Activated CD4-positive, alpha-beta memory T cell treated with anti-CD3 and anti-CD28 coated beads for 36 hours (primary cell): ENCODE measurements around the gene LMOD1. TPM values are rescaled to one million over a fixed set of nuclear protein-coding genes. Genes with fewer than 3 reads are reported as not detected.

Experiments
- CTCF ChIA-PET: fragments of 350-600 bp; sonication (Branson Sonifier 250); formaldehyde crosslinking; loops from one replicate; lab custom pipeline; 2021; ENCODE audit warnings: antibody characterized with exemption, inconsistent platforms; lab: Charles Lee
- POLR2A ChIA-PET: fragments of 350-600 bp; sonication (Branson Sonifier 250); formaldehyde crosslinking; loops from one replicate; lab custom pipeline; 2021; ENCODE audit warnings: antibody characterized with exemption; lab: Charles Lee
- DNase-seq: peaks from one replicate; pipeline ENCODE4 v3.0.0-alpha.2; 2020
- H3K27ac Mint-ChIP-seq: one replicate; pipeline ENCODE4 v1.8.0; 2021; ENCODE audit warnings: mixed read lengths
- H3K27me3 Mint-ChIP-seq: one replicate; pipeline ENCODE4 v1.8.0; 2021; ENCODE audit warnings: mixed read lengths
- H3K36me3 Mint-ChIP-seq: one replicate; pipeline ENCODE4 v1.8.0; 2021; ENCODE audit warnings: mixed read lengths
- H3K4me1 Mint-ChIP-seq: one replicate; pipeline ENCODE4 v1.8.0; 2021; ENCODE audit warnings: low read depth, mixed read lengths
- H3K4me3 Mint-ChIP-seq: one replicate; pipeline ENCODE4 v1.8.0; 2021; ENCODE audit warnings: mild to moderate bottlenecking, mixed read lengths
- H3K9me3 Mint-ChIP-seq: one replicate; pipeline ENCODE4 v1.8.0; 2021; ENCODE audit warnings: mixed read lengths
- intact Hi-C: fragments of 100-400 bp; cut with micrococcal nuclease; formaldehyde crosslinking; loops from one replicate; pipeline ENCODE4 v1.15.1; 2023
- total RNA-seq, 2 experiments: library from RNA; stranded (reverse); gene quantifications; one replicate each; pipeline ENCODE4 v1.2.3, GENCODE V29; 2021

LMOD1 gene
- not detected for total RNA-seq

DNA sequence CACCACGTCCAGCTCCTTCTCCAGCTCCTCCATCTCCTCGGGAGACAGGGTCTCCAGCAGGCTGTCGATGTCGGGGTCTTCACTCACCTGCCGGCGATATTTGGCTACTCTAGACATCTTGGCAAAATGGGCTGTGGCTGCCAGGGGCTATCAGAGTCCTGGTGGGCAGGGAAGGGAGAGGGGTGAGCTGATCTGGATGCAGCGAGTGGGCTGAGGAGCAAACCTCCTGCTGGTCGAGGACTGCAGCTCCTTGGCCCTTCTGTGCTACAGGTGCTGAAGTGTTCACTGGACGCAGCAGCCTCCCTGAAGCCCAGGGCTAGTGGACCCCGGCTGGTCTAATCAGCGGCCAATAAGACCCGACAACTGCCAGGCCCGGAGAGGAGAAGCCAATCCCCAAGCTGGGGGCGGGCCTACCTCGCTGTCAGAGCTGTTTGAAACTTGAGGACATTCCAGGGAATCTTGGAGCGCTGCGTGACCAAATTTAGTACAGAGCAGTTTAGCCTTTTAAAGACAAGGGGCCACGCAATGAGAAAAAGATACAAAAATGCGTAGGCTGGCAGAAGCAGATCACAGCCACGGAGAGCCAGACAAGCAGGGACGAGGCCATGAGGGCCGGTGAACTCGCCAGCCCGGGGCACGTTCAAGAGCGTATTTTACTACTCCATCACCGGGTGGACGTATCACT is at the start of gene LMOD1:
LMOD1 (minus strand) TSS at position 325 of the 685 bp plus-strand sequence; CDS start at position 117, 208 bp downstream.
- DNase-seq: peak; percentile 16
- CTCF ChIA-PET: interaction anchor here (0.9 to 3.1 kb wide), 4 partner anchors 16 to 117 kb away, joined by 3 to 23 read pairs (median 4); partner anchors contain the start of gene IPO9
- POLR2A ChIA-PET: interaction anchor here (0.9 to 1.5 kb wide), 3 partner anchors 9 to 50 kb away, joined by 3 to 5 read pairs (median 4); partner anchors contain the start of gene TIMM17A
- Mint-ChIP-seq H3K27me3 (peaks cover 40% of the 10 kb centered on the region), H3K9me3 (no peaks in the 10 kb centered on the region), H3K4me1 (peaks cover 8% of the 10 kb centered on the region), H3K36me3 (no peaks in the 10 kb centered on the region), H3K4me3 (no peak within 1 kb of the TSS), H3K27ac (no peak within 1 kb of the TSS)
- intact Hi-C loops: no loop called here

DNA sequence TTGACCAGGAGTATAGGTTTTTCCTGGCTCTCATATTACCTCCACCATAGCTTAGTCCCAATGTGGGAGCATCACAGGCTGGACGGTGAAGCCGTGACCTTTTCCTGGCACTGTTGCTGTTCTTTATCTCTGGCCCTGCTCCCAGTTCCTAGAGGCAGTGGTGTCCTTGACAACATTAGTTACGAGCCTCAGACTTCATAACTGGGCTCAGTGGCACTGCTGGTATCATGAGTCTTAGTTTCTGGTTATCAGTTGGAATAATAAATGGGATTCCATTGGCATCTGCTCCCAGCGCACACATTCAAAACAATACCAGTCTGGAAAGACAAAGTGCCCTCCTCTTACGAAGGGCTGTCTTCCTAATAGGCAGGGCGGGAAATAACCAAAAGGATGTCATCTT is 44.1 kb upstream of the LMOD1 start:
- Mint-ChIP-seq H3K27me3 (no peaks in the 10 kb centered on the region), H3K27ac (no peak overlapping the region), H3K4me3 (no peak overlapping the region), H3K36me3 (peaks cover 18% of the 10 kb centered on the region), H3K4me1 (peaks cover under 1% of the 10 kb centered on the region), H3K9me3 (no peaks in the 10 kb centered on the region)
- ChIA-PET POLR2A (no interaction called here), CTCF (interaction anchor here (1.0 kb wide), 1 partner anchor 10 kb away, joined by 3 read pairs; no protein-coding TSS in a partner anchor)
- intact Hi-C loops: no loop called here
- DNase-seq: no peak

DNA sequence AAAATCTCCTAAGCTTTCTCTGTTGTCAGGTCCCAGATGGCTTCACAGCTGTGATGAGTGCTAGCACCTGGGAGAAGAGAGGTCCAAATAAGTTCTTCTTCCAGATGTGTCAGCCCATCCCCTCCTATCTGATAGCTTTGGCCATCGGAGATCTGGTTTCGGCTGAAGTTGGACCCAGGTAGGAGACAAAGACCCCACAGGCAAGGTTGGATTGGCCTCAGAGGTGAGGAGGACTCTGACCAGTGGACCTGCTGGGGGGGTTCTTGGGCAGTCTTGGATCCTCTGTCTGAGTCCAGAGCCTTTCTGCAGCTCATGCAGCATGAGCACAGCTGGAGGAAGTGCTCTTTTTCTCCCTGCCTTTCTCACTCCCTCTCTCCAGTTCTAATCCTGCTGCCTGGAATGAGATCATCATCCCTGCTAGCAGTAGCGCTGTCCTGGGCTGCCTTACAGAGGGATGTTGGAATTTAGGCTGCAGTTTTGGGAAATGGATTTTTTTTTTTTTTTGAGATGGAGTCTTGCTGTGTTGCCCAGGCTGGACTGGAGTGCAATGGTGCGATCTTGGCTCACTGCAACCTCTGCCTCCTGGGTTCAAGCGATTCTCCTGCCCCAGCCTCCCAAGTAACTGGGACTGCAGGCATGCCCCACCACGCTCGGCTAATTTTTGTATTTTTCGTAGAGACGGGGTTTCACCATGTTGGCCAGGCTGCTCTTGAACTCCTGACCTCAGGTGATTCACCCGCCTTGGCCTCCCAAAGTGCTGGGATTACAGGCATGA is 43.2 kb upstream of the LMOD1 start:
- no peaks in the 10 kb centered on the region for H3K27me3 Mint-ChIP-seq
- peaks cover 4% of the 10 kb centered on the region for H3K4me1 Mint-ChIP-seq
- H3K36me3 Mint-ChIP-seq: peaks cover 18% of the 10 kb centered on the region
- ChIA-PET CTCF (interaction anchor here (1.0 kb wide), 1 partner anchor 11 kb away, joined by 3 read pairs; no protein-coding TSS in a partner anchor), POLR2A (no interaction called here)
- intact Hi-C loops: no loop called here
- no peak for DNase-seq
- no peaks in the 10 kb centered on the region for H3K9me3 Mint-ChIP-seq
- H3K27ac Mint-ChIP-seq: no peak overlapping the region
- no peak overlapping the region for H3K4me3 Mint-ChIP-seq

DNA sequence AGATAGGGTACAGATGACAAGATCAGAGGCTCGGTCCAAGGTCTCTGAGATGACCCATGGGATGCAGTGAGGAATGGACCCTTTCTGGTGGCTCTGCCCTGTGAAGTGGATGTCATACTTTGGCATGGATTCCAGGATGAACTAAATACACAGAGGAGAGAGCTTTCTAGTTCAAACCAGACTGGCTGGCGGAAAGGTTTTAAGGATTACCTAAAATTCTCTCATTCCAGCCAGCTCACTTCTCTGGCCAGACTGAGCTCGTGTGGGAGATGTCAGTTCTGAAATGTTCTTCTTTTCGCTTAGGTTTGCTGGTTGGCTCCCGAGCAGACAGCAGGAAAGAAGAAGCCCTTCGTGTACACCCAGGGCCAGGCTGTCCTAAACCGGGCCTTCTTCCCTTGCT is 42.3 kb upstream of the LMOD1 start:
- H3K4me1 Mint-ChIP-seq: peaks cover 11% of the 10 kb centered on the region
- POLR2A ChIA-PET: no interaction called here
- H3K4me3 Mint-ChIP-seq: no peak overlapping the region
- no peak overlapping the region for H3K27ac Mint-ChIP-seq
- no peak for DNase-seq
- peaks cover 12% of the 10 kb centered on the region for H3K36me3 Mint-ChIP-seq
- H3K9me3 Mint-ChIP-seq: no peaks in the 10 kb centered on the region
- H3K27me3 Mint-ChIP-seq: no peaks in the 10 kb centered on the region
- intact Hi-C loops: no loop called here
- CTCF ChIA-PET: no interaction called here

DNA sequence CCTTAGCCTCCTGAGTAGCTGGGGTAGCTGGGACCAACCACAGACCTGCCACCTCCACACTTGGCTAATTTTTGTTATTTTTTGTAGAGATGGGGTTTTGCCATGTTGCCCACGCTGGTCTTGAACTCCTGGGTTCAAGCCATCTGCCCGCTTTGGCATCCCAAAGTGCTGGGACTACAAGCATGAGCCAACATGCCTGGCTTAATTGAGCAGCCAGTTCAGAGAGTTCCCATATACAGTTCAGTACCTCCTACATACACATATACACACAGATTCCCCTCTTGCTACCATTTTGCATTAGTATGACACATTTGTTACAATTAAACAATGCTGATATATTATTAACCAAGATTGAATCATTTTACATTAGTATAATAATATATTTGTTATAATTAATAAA is 39.0 kb upstream of the LMOD1 start:
- DNase-seq: no peak
- H3K9me3 Mint-ChIP-seq: no peaks in the 10 kb centered on the region
- CTCF ChIA-PET: interaction anchor here (0.7 to 5.4 kb wide), 6 partner anchors 12 to 136 kb away, joined by 3 to 20 read pairs (median 4); no protein-coding TSS in a partner anchor
- peaks cover 7% of the 10 kb centered on the region for H3K36me3 Mint-ChIP-seq
- no peak overlapping the region for H3K27ac Mint-ChIP-seq
- POLR2A ChIA-PET: no interaction called here
- intact Hi-C loops: no loop called here
- no peak overlapping the region for H3K4me3 Mint-ChIP-seq
- peaks cover 23% of the 10 kb centered on the region for H3K4me1 Mint-ChIP-seq
- no peaks in the 10 kb centered on the region for H3K27me3 Mint-ChIP-seq

DNA sequence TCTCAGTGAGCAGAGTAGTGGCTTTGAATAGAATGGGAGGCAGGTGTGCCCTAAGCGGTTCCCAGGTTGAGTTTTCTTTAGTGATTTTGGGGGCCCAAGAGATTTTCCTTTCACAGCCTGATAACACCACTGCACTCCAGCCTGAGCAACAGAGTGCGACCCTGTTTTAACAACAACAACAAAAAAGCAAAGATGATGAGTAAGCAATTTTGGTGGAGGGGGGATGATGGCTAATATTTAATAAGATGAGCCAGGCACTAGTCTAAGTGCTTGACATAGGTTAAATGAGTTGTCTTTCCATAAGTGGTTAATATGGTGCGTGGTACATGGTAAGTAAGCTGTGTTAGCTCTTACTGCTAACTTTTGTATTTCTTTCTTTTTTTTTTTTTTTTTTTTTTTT is 38.1 kb upstream of the LMOD1 start:
- Mint-ChIP-seq H3K4me3 (no peak overlapping the region), H3K9me3 (no peaks in the 10 kb centered on the region), H3K27me3 (no peaks in the 10 kb centered on the region), H3K36me3 (peaks cover 6% of the 10 kb centered on the region), H3K4me1 (peaks cover 23% of the 10 kb centered on the region), H3K27ac (no peak overlapping the region)
- DNase-seq: no peak
- POLR2A ChIA-PET: no interaction called here
- intact Hi-C loops: loop anchor here (5.0 kb wide), 1 partner anchor 157 kb away; the partner anchor contains the start of gene IPO9
- CTCF ChIA-PET: interaction anchor here (0.6 to 5.4 kb wide), 5 partner anchors 11 to 108 kb away, joined by 3 to 20 read pairs (median 4); no protein-coding TSS in a partner anchor

GRCh38 chr1:201983380-201983805 is 37.0 kb upstream of the LMOD1 start:
- POLR2A ChIA-PET: interaction anchor here (1.2 to 1.6 kb wide), 2 partner anchors 28 to 148 kb away, joined by 4 to 8 read pairs; partner anchors contain the start of gene TIMM17A
- no peaks in the 10 kb centered on the region for H3K9me3 Mint-ChIP-seq
- no peaks in the 10 kb centered on the region for H3K27me3 Mint-ChIP-seq
- H3K36me3 Mint-ChIP-seq: peaks cover 3% of the 10 kb centered on the region
- CTCF ChIA-PET: interaction anchor here (4.9 to 5.4 kb wide), 2 partner anchors 17 to 88 kb away, joined by 20 to 38 read pairs; no protein-coding TSS in a partner anchor
- H3K4me1 Mint-ChIP-seq: peaks cover 23% of the 10 kb centered on the region
- H3K27ac Mint-ChIP-seq: peak overlapping the region; percentile 73
- intact Hi-C loops: loop anchor here (1.0 to 5.0 kb wide), 2 partner anchors 28 to 156 kb away; partner anchors contain the start of genes IPO9 and TIMM17A
- H3K4me3 Mint-ChIP-seq: peak overlapping the region; percentile 93
- DNase-seq: no peak

- DNase-seq: peak; percentile 67
- ChIA-PET POLR2A (interaction anchor here (1.2 to 1.6 kb wide), 3 partner anchors 28 to 178 kb away, joined by 3 to 8 read pairs (median 4); partner anchors contain the start of genes PTPN7 and TIMM17A), CTCF (interaction anchor here (1.2 to 5.4 kb wide), 5 partner anchors 11 to 153 kb away, joined by 3 to 38 read pairs (median 9); no protein-coding TSS in a partner anchor)
- H3K27ac Mint-ChIP-seq: peak within 1 kb of the TSS; percentile 73
- peaks cover 3% of the 10 kb centered on the region for H3K36me3 Mint-ChIP-seq
- H3K4me3 Mint-ChIP-seq: peak within 1 kb of the TSS; percentile 93
- H3K4me1 Mint-ChIP-seq: peaks cover 23% of the 10 kb centered on the region
- H3K27me3 Mint-ChIP-seq: no peaks in the 10 kb centered on the region
- no peaks in the 10 kb centered on the region for H3K9me3 Mint-ChIP-seq
- intact Hi-C loops: loop anchor here (1.0 to 5.0 kb wide), 2 partner anchors 28 to 156 kb away; partner anchors contain the start of genes IPO9 and TIMM17A
Measured at GRCh38 chr1:201982623-201983379, 36.5 kb upstream of the LMOD1 start, which contains the start of gene RNPEP. Gene RNPEP, plus strand, starts transcription at chr1:201982648. Its CDS starts 19 bp downstream, at chr1:201982667.

- H3K27me3 Mint-ChIP-seq: no peaks in the 10 kb centered on the region
- intact Hi-C loops: loop anchor here (5.0 kb wide), 1 partner anchor 155 kb away; the partner anchor contains the start of gene IPO9
- no peaks in the 10 kb centered on the region for H3K9me3 Mint-ChIP-seq
- CTCF ChIA-PET: interaction anchor here (1.2 to 5.4 kb wide), 5 partner anchors 11 to 154 kb away, joined by 3 to 38 read pairs (median 9); no protein-coding TSS in a partner anchor
- peaks cover 3% of the 10 kb centered on the region for H3K36me3 Mint-ChIP-seq
- H3K27ac Mint-ChIP-seq: peak overlapping the region; percentile 3
- POLR2A ChIA-PET: interaction anchor here (1.2 to 1.6 kb wide), 2 partner anchors 27 to 178 kb away, joined by 3 to 8 read pairs; partner anchors contain the start of genes PTPN7 and TIMM17A
- H3K4me1 Mint-ChIP-seq: peaks cover 23% of the 10 kb centered on the region
- DNase-seq: peak; percentile 79
- peak overlapping the region; percentile 90 for H3K4me3 Mint-ChIP-seq
Measured at GRCh38 chr1:201982082-201982622, 35.8 kb upstream of the LMOD1 start.

DNA sequence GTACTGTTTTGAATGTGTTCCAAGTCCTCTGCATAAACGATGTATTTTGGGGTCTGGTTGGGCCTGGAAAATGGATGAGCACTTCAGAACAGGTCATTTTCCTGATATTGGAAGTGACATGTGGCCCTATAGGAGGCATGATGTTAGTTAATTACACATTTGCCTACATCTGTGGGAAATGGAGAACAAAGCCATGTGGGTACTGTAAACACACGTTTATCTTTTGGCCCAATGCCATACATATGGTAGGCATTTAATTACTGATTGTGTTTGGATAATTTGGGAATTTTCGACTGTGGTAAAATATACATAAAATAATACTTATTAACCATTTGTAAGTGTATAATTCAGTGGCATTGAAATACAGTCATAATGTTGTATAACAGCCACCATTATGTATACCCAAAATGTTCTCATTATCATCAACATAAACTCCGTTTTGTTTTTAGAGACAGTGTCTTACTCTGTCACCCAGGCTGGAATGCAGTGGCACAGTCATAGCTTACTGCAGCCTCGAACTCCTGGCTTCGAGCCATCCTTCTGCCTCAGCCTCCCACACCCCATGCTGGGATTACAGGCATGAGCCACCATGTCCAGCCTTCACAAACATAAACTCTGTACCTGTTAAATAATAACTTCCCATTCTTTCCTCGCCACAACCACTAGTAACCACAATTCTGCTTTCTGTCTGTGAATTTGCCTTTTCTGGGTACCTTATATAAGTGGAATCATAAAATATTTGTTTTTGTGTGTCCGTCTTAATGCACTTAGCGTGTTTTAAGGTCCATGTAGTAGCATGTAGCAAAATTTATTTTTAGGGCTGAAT is 24.2 kb upstream of the LMOD1 start:
- no peak for DNase-seq
- POLR2A ChIA-PET: no interaction called here
- H3K4me1 Mint-ChIP-seq: no peaks in the 10 kb centered on the region
- H3K36me3 Mint-ChIP-seq: peaks cover 29% of the 10 kb centered on the region
- H3K27ac Mint-ChIP-seq: no peak overlapping the region
- no peak overlapping the region for H3K4me3 Mint-ChIP-seq
- intact Hi-C loops: no loop called here
- CTCF ChIA-PET: interaction anchor here (1.3 to 5.0 kb wide), 3 partner anchors 8 to 75 kb away, joined by 5 to 118 read pairs (median 13); no protein-coding TSS in a partner anchor
- H3K27me3 Mint-ChIP-seq: no peaks in the 10 kb centered on the region
- no peaks in the 10 kb centered on the region for H3K9me3 Mint-ChIP-seq
